RCC 7860 (cell line): ENCODE measurements around the gene GRSF1.

Source experiments
- DNase-seq: peaks from one replicate; pipeline ENCODE4 v3.0.0-alpha.2; 2015; ENCODE audit warnings: low spot score
- FAIRE-seq: peaks from 2 replicates; lab custom pipeline; 2012; peaks lifted over from hg19 to GRCh38; lab: Jason Lieb, UNC

GRSF1 gene

DNA sequence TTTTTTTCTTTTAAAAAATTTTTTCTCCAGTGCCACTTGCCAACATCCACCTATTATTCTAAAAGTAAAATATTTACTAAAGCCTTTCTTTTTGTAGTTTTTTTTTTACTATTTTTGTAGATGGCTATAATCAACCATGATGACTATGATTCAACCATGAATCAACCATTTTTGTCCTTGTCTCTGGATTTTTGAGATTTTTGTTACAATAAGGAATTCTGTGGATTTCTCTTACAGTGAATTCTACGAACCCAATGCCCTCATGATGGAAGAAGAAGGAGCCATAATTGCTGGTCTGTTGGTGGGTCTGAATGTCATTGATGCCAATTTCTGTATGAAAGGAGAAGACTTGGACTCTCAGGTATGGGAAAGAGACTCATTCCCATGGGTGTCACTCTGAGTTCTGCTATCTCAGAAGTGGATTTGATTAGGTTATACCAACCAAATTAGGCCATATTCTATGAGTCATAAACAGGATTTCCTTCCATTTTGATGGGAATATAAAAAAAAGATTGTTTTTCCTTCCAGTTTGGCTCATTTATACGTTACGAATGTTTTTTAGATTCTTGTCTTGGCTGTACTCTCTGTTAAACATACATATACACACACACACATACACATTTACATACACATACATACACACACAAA lies 71.3 kb downstream of the GRSF1 start:
- DNase-seq (no peak), FAIRE-seq (no peak)
